Measurements from ENCODE around the gene FOXL3.

- TF ChIP-seq EP300 (IDR thresholded peaks at IDR 0.05) (no peak), CTCF (IDR thresholded peaks at IDR 0.05) (no peak), POLR2A (IDR thresholded peaks at IDR 0.05) (no peak)
These were observed 32.4 kb upstream of the FOXL3 start for GRCh38 chr7:257647-257992.
